ENCODE measurements around the gene PLPPR1. TPM values are rescaled to one million over a fixed set of nuclear protein-coding genes. Genes with fewer than 3 reads are reported as not detected.

PLPPR1 gene
- total and polyA plus RNA-seq, 2 donors (not counting 1 experiment from before 2014, with no cell fraction given): not detected

DNA sequence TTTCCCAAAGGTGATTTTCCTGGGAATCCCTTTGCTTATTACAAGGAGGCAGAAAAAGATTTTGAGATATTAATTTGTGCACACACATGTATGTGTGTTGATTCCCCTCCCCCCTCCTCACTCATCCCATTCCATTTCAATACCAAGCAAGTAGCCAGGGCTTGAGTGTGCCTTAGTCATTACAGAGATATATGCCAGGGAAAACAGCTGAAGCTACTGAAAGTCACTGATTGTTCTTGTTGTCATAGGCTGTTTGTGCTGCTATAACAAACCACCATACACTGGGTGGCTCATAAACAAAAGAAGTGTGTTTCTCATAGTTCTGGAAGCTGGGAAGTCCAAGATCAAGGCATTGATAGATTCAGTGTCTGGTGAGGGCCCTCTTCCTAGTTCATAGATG, 197.6 kb downstream of the PLPPR1 start:
- H3K4me2 ChIP-seq (ENCODE audit: extremely low read depth, insufficient read depth, low read length): no peak overlapping the region
- no peak for DNase-seq (ENCODE audit: low read depth in 2 of 2)
- H3K4me3 ChIP-seq (replicated peaks in 1 of 4; ENCODE audit: control extremely low read depth in 1 of 4, insufficient read depth in 1 of 4, low read depth in 3 of 4, low read length in 4 of 4): no peak overlapping the region
- no peaks in the 10 kb centered on the region for H3K9me3 ChIP-seq (ENCODE audit: control insufficient read depth, insufficient read depth, low read depth, low read length)
- no peaks in the 10 kb centered on the region for H3K79me2 ChIP-seq (ENCODE audit: control insufficient read depth, insufficient read depth, low read length)
- H3K36me3 ChIP-seq (ENCODE audit: control insufficient read depth, insufficient read depth, low read length): no peaks in the 10 kb centered on the region
- no peak for TF ChIP-seq EZH2 (IDR thresholded peaks at IDR 0.05; ENCODE audit: low read length, missing control alignments)
- no peak overlapping the region for H3K9ac ChIP-seq (ENCODE audit: insufficient read depth, low read length)
- H3K4me1 ChIP-seq (ENCODE audit: control insufficient read depth, extremely low read depth, insufficient read depth, low read length): no peaks in the 10 kb centered on the region
- H2AFZ ChIP-seq (ENCODE audit: low read length): no peak overlapping the region
- no peaks in the 10 kb centered on the region for H3K27me3 ChIP-seq (ENCODE audit: control insufficient read depth, insufficient read depth, low read length)
- H4K20me1 ChIP-seq (ENCODE audit: control insufficient read depth, extremely low read depth, insufficient read depth, low read length): no peaks in the 10 kb centered on the region
- no peak overlapping the region for H3K27ac ChIP-seq (ENCODE audit: insufficient read depth, low read length)

DNA sequence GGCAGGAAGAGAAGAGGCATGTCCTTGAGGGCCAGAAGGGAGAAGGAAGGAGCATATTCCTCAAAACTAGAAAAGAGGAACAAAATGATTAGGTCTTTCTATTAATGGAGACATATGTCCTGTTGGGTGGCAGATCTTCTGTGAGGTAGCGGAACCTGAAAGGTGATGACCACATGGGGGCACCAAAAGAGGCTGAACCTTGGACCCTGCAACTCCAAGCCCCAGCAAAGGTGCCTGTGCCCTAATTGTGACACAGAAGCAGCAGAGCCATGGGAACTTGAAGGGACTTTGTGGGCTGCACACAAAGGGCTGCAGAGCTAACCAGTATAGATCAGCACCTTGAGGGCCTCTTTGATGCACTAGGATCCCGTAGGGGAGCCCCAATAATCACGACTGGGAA, 198.3 kb downstream of the PLPPR1 start:
- no peak for DNase-seq (ENCODE audit: low read depth in 2 of 2)

DNA sequence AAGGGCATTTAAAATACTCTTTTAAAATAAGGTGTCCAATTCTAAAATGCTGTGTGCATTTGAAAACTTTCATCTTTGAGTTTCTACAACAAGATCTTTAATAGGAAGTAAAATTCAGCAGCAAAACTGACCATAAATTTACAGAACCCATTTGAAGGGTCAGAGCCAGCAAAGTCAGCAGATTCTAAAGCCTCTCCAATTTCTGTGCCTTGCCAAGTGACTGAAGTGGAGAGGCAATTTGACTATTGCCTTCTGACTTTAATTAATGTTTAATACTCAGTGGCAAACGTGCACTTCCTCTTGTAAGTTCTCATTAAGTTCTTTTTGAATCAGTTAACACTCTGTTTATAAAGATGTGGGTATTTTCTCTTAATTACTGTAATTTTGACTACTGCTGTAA, 201.1 kb downstream of the PLPPR1 start:
- H3K4me1 ChIP-seq (ENCODE audit: control insufficient read depth, extremely low read depth, insufficient read depth, low read length): no peaks in the 10 kb centered on the region
- H3K27me3 ChIP-seq (ENCODE audit: control insufficient read depth, insufficient read depth, low read length): no peaks in the 10 kb centered on the region
- H3K27ac ChIP-seq (ENCODE audit: insufficient read depth, low read length): no peak overlapping the region
- DNase-seq (ENCODE audit: low read depth in 2 of 2): no peak
- H2AFZ ChIP-seq (ENCODE audit: low read length): no peak overlapping the region
- H3K9ac ChIP-seq (ENCODE audit: insufficient read depth, low read length): no peak overlapping the region
- no peaks in the 10 kb centered on the region for H3K9me3 ChIP-seq (ENCODE audit: control insufficient read depth, insufficient read depth, low read depth, low read length)
- no peaks in the 10 kb centered on the region for H4K20me1 ChIP-seq (ENCODE audit: control insufficient read depth, extremely low read depth, insufficient read depth, low read length)
- TF ChIP-seq, protein P1, sequence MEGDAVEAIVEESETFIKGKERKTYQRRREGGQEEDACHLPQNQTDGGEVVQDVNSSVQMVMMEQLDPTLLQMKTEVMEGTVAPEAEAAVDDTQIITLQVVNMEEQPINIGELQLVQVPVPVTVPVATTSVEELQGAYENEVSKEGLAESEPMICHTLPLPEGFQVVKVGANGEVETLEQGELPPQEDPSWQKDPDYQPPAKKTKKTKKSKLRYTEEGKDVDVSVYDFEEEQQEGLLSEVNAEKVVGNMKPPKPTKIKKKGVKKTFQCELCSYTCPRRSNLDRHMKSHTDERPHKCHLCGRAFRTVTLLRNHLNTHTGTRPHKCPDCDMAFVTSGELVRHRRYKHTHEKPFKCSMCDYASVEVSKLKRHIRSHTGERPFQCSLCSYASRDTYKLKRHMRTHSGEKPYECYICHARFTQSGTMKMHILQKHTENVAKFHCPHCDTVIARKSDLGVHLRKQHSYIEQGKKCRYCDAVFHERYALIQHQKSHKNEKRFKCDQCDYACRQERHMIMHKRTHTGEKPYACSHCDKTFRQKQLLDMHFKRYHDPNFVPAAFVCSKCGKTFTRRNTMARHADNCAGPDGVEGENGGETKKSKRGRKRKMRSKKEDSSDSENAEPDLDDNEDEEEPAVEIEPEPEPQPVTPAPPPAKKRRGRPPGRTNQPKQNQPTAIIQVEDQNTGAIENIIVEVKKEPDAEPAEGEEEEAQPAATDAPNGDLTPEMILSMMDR (conservative IDR thresholded peaks at IDR 0.05 in 1 of 2, IDR thresholded peaks at IDR 0.05 in 1 of 2; ENCODE audit: low read depth in 1 of 2, low read length in 2 of 2): no peak
- no peak for TF ChIP-seq EZH2 (IDR thresholded peaks at IDR 0.05; ENCODE audit: low read length, missing control alignments)
- no peaks in the 10 kb centered on the region for H3K36me3 ChIP-seq (ENCODE audit: control insufficient read depth, insufficient read depth, low read length)
- no peak overlapping the region for H3K4me3 ChIP-seq (replicated peaks in 1 of 4; ENCODE audit: control extremely low read depth in 1 of 4, insufficient read depth in 1 of 4, low read depth in 3 of 4, low read length in 4 of 4)
- H3K79me2 ChIP-seq (ENCODE audit: control insufficient read depth, insufficient read depth, low read length): no peaks in the 10 kb centered on the region
- H3K4me2 ChIP-seq (ENCODE audit: extremely low read depth, insufficient read depth, low read length): no peak overlapping the region

More for the DNA sequence above, 198.3 kb downstream of the PLPPR1 start:
- Histone ChIP-seq H3K27me3 (ENCODE audit: control insufficient read depth, insufficient read depth, low read length) (no peaks in the 10 kb centered on the region), H3K4me2 (ENCODE audit: extremely low read depth, insufficient read depth, low read length) (no peak overlapping the region), H3K4me1 (ENCODE audit: control insufficient read depth, extremely low read depth, insufficient read depth, low read length) (no peaks in the 10 kb centered on the region), H3K9me3 (ENCODE audit: control insufficient read depth, insufficient read depth, low read depth, low read length) (no peaks in the 10 kb centered on the region), H3K4me3 (replicated peaks in 1 of 4; ENCODE audit: control extremely low read depth in 1 of 4, insufficient read depth in 1 of 4, low read depth in 3 of 4, low read length in 4 of 4) (no peak overlapping the region), H3K9ac (ENCODE audit: insufficient read depth, low read length) (no peak overlapping the region), H3K36me3 (ENCODE audit: control insufficient read depth, insufficient read depth, low read length) (no peaks in the 10 kb centered on the region), H3K79me2 (ENCODE audit: control insufficient read depth, insufficient read depth, low read length) (no peaks in the 10 kb centered on the region), H4K20me1 (ENCODE audit: control insufficient read depth, extremely low read depth, insufficient read depth, low read length) (no peaks in the 10 kb centered on the region), H2AFZ (ENCODE audit: low read length) (no peak overlapping the region), H3K27ac (ENCODE audit: insufficient read depth, low read length) (no peak overlapping the region)
- TF ChIP-seq, protein P1 (conservative IDR thresholded peaks at IDR 0.05 in 1 of 2, IDR thresholded peaks at IDR 0.05 in 1 of 2; ENCODE audit: low read depth in 1 of 2, low read length in 2 of 2): no peak
- no peak for TF ChIP-seq EZH2 (IDR thresholded peaks at IDR 0.05; ENCODE audit: low read length, missing control alignments)
